A673 (cell line): ENCODE measurements around the gene CMIP.

Experiments used
- EZH2 ChIP-seq: fragments of 200-600 bp; sonication (generic); IDR thresholded peaks from 2 replicates; pipeline ENCODE4 v1.6.1; 2017; ENCODE audit warnings: borderline replicate concordance, low read depth, mild to moderate bottlenecking, mixed read lengths, antibody characterized with exemption, low read length; ENCODE audit not compliant: poor library complexity, severe bottlenecking
- TF ChIP-seq, protein P1 (sequence below): fragments of 300-800, 200-600 bp; sonication (generic); conservative IDR thresholded peaks from 2 replicates; pipeline ENCODE4 v1.5.1; 2017; ENCODE audit warnings: low read depth, mild to moderate bottlenecking, antibody characterized with exemption, low read length, moderate library complexity, mixed read lengths

DNA sequence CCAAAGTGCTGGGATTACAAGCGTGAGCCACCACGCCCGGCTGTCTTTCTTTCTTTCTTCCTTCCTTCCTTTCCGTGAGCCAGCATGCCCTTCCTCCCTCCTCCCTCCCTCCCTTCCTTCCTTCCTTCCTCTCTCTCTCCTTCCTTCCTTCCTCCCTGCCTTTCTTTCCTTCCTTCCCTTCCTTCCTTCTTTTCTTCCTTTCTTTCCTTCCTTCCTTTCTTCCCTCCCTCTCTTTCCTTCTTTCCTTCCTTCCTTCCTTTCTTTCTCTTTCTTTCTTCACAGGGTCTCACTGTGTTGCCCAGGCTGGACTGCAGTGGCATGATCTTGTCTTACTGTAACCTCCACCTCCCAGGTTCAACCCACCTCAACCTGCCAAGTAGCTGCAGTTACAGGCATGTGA is 283.8 kb downstream of the CMIP start:
- TF ChIP-seq, protein P1, sequence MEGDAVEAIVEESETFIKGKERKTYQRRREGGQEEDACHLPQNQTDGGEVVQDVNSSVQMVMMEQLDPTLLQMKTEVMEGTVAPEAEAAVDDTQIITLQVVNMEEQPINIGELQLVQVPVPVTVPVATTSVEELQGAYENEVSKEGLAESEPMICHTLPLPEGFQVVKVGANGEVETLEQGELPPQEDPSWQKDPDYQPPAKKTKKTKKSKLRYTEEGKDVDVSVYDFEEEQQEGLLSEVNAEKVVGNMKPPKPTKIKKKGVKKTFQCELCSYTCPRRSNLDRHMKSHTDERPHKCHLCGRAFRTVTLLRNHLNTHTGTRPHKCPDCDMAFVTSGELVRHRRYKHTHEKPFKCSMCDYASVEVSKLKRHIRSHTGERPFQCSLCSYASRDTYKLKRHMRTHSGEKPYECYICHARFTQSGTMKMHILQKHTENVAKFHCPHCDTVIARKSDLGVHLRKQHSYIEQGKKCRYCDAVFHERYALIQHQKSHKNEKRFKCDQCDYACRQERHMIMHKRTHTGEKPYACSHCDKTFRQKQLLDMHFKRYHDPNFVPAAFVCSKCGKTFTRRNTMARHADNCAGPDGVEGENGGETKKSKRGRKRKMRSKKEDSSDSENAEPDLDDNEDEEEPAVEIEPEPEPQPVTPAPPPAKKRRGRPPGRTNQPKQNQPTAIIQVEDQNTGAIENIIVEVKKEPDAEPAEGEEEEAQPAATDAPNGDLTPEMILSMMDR, result no peak
- no peak for TF ChIP-seq EZH2
